ENCODE data around the gene KRT25.

GRCh38 chr17:40750391-40750790 lies 4.7 kb downstream of the KRT25 start:
- TF ChIP-seq CTCF (IDR thresholded peaks at IDR 0.05) (no peak), ZFX (IDR thresholded peaks at IDR 0.05; ENCODE audit: borderline replicate concordance) (no peak)
